ENCODE results near the gene CABP1.
A peak's percentile ranks its signal among the peaks of the same experiment; 100 is the strongest.

Gene CABP1

DNA sequence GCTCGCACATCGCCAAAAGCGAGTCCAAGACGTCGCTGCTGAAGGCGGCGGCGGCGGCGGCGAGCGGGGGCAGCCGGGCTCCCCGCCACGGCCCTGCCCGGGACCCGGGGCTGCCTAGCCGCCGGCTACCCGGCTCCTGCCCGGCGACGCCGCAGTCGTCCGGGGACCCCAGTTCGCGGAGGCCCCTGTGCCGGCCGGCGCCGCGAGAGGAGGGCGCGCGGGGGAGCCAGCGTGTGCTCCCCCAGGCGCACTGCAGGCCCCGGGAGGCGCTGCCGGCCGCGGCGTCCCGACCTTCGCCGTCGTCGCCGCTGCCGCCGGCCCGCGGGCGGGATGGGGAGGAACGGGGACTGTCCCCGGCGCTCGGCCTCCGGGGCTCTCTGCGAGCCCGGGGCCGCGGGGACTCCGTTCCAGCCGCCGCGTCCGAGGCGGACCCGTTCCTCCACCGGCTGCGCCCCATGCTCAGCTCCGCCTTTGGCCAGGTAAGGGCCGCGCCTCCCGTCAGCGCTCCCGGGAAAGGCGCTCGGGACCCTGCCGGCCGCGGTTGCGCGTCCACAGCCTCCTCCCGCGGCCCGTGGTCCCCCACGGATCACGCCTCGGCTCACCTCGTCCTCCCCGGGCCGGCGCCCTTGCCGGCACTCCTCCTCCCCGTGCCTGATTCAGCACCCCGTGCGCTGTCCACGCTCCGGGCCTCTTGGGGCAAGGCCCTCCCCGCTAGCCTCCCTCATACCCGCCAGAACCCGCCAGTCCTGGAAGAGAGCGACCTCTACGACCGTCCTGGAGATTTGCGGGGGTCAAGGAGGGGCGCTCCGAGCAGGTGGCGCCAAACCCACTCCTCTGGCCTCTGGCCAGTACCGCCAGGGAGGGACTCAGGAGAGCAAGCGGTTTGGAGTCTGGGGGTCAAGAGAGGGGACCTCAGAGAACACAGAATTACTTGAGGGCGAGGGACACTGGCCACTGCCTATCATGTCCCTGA lies 721 bp downstream of the CABP1 start:
- DNase-seq, result peak in 3 of 4 experiments; percentile 8 to 33 (median 24)

DNA sequence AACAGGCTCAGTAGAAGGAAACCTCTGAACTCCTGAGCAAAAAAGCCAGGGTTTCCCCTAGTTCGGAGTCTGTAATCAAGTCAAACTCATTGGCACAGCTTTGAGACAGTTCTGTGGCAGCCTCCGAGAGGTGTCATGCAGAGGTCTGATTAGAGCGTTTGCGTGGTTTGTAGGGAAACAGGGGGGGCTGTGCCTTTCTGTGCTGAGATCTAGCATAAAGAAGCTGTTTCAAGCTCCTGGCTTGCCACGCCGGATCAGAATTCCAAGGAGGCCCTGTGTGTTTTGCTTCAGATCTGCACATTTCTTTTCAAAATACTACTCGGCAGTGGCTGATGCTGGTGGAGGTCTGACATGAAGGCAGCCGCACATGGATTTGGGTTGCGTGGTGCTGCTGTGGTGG lies 1.7 kb downstream of the CABP1 start:
- DNase-seq, result no peak

DNA sequence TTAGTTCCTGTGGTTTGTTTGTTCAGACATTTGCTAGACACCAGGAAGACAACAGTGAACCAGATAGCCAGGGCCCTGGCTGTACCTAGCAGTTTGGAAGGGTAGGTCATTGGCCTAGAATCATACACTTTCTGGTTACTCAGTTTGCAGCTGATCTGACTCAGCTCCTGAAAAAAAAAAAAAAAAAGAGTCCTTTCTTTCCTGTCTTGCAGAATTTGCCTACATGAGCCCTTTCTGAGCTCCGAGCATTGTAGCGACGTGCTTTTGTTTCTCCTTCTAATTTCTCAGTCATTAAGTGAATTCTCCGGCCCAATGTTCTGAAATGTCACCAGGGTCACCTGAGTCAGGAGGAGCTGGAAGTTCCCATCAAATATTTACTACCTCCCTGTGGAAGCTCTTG lies 2.4 kb downstream of the CABP1 start:
- no peak for DNase-seq

DNA sequence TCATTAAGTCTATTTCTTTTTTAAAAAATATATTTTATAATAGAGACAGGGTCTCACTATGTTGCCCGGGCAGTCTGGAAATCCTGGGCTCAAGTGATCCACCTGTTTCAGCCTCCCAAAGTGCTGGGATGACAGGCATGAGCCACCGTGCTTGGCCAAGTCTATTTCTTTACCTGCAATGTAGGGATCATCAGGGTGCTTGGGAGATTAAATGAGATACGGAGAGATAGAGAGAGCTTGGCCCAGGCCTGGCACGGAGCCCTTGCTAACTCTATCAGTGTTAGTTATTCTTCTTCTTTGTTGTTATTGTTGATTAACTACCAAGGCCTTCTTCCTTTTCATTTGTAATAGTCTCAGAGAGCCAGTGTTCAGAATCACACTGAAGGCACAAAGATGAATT lies 3.1 kb downstream of the CABP1 start:
- no peak for DNase-seq

DNA sequence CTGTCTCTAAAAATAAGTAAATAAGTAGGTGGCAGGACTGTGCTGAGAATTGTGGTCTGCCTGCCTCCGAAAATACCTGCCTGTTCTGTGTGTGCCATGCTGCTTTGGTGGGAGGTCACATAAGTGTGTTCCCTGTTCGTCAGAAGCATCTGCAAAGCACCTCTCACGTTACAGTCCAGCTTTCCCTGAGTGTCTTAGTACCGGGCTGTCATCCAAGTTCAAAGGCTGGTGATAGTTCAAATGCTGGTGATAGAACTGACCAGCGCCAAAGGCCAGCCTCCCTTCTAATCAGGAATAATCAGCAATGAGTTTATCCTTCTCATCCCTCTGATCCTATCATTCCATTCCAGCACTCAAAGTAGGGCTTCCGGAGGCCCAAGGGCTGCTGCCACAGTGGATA lies 5.6 kb downstream of the CABP1 start:
- DNase-seq, result no peak

DNA sequence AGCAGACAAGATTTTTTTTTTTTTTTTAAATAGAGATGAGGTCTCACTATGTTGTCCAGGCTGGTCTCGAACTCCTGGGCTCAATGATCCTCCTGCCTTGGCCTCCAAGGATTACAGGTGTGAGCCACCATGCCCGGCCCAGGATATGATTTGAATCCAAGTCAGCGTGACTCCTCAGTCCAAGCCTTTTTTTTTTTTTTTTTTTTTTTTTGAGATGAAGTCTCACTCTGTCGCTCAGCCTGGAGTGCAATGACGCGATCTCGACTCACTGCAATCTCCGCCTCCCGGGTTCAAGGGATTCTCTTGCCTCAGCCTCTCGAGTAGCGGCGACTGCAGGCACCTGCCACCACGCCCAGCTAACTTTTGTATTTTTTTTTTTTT lies 6.9 kb downstream of the CABP1 start:
- no peak for DNase-seq

DNA sequence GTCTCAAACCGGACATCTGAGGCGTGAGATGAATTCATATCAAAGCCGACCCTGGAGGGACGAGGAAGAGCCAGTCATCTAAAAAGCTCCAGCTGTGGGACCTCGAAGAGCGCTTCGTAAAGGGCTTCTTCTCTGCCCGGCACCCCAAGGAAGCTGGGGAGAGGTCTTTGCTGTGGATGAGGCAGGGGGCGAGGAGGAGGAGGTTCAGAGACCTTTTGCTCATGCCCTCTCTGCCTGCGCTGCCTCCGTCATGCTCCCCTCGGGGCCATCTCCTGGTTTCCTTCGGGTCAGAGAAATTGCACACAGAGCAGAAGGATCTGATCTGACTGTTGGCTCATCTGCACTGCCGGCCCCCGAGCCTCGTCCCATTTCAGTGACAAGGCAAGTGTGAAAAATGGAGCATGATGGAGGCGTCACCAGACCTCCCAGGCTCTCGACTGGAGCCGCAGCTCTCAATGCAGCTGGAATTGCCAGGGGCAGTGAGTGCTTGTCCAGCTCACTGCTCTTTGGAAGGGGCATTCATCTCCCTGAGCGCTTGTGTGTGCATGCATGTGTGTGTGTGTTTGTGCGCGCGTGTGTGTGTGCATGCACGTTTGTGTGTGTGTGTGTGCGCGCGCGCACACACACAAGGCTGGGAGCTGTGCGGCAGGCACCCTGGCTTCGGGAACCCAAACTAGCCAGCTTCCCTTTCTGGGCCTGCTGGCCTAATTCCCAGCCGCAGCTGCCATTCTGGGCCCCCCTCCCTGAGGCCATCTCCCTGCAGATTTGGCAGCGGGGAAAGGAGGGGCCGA lies 9.2 kb downstream of the CABP1 start:
- DNase-seq, result no peak

DNA sequence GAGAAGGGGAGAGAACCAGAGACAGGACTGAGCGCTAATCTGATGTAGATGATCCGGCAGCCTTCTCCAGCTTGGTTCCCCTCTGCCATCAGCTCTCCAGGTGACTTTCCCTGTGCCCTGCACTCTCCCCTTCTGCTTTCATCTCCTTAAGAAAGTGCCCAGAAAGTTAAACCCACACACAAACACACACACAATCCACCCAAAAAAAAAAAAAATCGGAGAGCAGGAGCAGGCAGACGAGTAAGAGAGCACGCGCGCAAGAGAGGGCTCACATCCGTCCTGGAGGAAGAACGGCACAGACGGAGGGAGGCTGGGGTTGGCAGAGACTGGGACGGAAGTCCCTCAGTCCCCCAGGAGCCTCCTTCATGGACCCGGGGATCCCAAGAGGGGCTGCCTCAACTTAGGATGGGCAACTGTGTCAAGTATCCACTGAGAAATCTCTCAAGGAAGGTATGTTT lies 9.8 kb downstream of the CABP1 start:
- no peak for DNase-seq

DNA sequence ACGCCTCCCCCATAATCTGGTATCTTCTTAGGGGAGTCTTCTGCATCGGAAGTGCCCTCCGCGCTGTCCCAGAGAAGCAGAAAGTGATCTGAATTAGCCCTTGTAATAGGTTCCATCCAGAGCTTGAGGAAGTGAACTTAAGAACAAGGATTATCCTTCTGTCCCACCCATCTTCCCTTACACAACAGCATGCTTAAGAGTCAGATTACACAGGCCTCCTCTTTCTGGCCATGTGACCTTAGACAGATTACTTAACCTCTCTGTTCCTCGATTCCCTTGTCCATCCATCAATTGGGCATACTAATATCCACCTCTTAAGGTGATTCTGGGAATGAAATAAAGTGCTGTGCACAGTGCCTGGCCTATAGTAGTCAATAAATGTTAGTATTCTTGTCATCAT lies 11.4 kb downstream of the CABP1 start:
- DNase-seq, result no peak

DNA sequence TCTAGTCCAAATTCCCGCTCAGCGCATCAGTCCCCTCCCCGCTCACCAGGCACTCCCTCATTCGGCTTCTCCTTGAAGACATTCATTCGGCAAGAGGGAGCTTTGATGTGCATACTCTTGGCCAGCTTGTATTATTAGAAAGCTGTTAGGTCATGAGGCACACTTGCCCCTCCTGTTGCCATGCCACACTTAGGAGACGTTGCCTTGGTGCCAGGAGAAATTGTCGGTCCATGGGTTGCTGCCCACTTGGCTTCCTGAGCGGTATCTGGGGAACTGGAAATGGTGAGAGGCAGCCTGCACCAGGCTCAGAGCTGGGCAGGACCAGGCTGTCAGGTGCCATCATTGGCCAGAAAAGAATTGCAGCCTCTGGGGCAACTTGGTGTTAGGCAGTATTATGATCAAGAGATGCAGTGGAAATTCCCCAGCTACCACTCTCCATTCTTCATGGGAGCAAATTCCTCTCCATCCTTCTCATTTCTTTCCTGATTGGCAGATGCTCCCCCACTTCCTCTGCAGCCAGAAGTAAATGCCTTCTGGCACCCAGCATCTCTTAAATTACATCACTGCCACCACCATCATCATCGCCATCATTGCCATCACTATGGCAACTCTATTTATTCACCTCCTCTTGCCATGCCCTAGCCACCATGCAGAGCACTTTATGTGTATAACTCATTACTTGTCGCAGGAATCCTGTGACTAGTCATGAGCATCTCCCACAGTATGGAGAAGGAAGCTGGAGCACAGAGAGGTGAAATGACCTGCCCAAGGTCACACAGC lies 12.4 kb downstream of the CABP1 start:
- no peak for DNase-seq

DNA sequence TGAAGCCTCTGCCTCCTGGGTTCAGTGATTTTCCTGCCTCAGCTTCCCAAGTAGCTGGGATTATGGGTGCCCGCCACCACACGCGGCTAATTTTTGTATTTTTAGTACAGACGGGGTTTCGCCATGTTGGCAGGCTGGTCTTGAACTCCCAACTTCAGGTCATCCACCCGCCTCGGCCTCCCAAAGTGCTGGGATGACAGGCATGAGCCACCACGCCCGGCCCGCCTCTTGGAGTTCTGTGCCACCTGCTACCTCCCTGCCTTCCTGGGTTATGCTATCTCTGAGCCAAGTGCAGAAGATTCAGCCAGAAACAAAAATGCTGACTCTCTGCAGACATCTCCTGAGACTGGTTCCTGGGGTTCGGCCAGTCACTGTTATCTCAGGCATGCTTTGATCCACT lies 13.2 kb downstream of the CABP1 start:
- DNase-seq, result no peak

DNA sequence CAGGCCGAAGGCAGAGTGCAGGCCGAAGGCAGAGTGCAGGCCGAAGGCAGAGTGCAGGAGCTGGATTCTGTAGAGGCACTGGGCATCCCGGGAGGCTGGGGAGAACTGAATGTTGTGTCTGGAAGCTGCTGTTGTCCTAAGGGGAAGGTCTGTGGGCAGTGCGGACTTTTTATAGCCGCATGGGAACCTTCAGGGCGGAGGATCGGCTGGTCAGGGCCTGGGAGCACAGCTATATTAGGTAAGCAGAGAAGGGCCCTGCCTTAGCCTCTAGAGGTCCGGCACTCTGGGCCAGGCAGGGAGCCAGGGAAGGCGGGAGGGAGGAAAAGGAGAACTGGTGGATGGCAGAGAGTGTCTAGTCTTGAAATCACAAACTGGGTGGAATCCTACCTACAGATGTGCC lies 14.2 kb downstream of the CABP1 start:
- DNase-seq, result no peak

DNA sequence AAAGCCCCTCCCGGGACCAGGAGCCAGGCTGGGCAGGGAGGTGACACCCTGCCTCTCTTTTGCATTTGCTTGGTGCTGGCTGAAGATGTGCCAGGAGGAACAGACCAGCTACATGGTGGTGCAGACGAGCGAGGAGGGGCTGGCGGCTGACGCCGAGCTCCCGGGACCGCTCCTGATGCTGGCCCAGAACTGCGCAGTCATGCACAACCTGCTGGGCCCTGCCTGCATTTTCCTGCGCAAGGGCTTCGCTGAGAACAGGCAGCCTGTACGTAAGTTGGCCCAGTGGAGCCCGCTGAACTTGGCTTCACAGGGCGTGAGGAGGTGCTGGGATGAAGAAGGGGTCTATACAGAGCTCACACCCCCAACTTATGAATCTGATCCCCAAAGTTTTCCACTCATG lies 15.6 kb downstream of the CABP1 start:
- no peak for DNase-seq

DNA sequence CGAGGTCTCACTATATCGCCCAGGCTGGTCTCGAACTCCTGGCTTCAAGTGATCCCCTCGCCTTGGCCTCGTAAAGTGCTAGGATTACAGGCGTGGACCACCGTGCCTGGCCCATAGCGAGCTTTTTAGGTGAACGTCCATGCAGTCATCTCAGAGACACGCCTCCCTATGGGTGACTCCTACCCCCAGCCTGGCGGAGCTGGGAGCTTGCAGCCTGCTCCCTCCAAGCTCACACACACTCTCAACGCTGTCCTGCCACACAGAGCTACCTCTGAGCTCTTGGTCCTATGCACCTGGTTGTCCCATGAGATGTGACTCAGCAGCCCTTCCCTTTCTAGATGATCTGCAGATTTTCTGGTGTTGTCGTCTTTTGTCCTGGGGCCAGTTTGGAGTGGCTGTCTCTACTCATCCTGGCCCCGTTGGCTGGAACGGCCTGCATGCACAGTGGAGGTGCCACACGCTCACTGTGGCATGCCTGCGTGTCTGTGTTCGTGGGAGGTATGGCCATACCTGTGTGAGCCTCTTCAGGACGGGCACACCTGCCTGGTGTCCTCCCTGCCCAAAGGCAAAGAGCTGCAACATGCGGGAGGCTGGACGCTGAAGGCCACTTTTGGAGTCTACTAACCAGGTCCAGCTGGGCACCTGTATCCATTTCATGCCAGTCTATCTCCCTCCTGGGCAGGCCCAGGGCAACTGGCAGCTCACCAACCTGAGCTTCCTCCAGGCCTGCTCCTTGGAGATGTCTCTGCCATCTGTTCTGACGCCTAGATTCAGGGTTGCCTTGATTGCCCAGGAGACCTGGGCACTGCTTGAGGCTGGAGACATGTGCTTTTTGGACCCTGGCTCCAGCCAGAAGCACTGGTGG lies 18.1 kb downstream of the CABP1 start:
- no peak for DNase-seq

DNA sequence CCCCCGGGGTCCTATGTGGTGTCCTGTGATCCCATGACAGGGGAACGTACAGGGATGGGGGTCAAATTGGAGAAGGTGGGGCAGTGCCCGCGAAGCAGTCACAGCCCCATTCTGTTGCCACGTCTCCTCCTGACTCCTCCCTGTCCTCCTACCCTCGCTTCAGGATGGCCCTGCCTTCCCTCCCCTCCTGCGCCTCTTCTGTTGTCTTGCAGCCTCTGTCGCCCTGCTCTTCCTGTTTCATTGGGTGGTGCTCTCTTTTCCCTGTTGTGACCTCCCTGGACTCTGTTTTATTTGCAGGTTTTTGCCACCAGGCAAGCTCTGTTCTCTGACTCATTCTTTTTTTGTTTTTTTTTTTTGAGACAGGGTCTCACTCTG lies 18.7 kb downstream of the CABP1 start:
- DNase-seq, result no peak

DNA sequence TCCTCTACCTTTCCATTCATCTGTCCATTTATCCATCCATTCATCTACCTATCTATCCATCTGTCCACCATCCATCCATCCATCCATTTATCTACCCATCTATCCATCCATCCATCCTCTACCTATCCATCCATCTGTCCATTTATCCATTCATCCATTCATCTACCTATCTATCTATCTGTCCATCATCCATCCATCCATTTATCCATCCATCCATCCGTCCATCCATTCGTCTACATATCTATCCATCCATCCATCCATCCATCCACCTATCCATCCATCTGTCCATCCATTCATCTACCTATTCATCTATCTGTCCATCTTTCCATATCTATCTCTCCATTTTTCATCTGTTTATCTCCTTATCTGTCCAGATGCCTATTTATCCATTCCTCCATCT lies 21.0 kb downstream of the CABP1 start:
- no peak for DNase-seq

DNA sequence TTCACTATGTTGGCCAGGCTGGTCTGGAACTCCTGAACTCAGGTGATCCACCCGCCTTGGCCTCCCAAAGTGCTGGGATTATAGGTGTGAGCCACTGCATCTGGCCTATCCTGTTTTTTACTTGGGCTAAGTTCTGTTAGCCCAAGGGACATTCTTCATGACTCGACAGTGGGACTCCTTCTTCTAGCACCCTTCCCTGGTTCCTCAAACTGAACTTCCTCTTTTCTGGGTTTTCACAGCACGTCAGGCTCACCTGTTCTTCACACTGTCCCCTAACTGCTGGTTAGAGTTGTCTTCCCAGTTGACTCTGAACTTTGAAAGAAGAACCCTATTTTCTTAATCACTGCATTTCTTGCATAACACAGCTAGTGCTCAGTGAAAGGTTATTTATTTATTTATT lies 22.5 kb downstream of the CABP1 start:
- DNase-seq, result no peak

DNA sequence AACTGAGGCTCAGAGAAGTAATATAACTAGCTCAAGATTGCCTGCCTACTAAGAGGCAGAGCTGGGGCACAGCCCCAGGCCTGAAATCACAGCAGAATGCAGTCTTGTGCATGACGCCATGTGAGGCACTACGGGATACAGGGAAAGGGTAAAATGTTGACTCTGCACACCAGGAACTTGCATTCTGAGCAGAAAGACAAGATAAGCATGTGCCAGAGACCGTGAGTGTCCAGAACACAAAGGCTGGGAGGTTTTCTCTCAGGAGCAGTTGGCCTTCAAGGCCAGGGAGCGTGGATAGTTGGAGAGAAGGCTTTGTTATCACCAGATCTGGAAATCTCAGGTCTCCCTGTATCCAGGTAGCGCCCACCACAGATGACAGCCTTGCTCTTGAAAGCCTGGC lies 23.3 kb downstream of the CABP1 start:
- no peak for DNase-seq

DNA sequence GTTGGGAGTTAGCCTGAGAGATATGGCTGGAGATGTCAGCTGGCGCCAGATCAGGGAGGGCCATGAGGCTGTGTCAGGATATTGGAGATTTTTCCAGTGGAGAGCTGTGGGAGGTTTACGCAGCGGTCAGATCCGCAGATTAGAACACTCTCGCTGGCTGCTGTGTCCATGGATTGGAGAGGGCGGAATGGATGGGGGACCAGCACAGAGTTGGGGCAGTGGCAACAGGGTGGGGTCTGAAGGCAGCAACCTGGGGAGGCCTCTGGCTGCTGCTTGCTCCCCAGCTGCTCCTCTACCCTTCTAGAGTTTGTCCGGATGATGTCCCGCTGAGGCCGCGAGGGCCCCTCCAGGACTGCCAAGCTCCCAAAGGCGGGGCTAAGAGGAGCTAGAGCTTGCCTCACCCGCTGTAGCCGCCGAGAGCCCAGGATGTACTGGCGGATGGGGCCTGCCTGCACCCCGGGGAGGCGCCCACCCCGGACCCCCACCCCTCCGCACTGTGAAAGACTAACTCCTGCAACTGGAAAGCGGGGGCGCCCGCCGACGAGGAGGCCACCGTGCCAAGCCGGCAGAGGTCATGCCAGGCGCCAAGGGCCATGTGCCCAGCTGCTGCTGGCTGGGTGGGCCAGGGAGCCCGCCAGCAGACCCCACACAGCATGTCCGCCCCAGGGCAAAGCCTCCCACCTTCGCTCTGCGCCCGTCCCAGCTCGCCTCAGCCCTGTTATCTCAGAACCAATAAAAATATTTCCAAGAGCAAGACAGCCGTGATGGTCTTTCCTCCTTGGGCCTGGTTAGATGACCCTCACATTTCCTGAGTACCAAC lies 26.4 kb downstream of the CABP1 start:
- no peak for DNase-seq

DNA sequence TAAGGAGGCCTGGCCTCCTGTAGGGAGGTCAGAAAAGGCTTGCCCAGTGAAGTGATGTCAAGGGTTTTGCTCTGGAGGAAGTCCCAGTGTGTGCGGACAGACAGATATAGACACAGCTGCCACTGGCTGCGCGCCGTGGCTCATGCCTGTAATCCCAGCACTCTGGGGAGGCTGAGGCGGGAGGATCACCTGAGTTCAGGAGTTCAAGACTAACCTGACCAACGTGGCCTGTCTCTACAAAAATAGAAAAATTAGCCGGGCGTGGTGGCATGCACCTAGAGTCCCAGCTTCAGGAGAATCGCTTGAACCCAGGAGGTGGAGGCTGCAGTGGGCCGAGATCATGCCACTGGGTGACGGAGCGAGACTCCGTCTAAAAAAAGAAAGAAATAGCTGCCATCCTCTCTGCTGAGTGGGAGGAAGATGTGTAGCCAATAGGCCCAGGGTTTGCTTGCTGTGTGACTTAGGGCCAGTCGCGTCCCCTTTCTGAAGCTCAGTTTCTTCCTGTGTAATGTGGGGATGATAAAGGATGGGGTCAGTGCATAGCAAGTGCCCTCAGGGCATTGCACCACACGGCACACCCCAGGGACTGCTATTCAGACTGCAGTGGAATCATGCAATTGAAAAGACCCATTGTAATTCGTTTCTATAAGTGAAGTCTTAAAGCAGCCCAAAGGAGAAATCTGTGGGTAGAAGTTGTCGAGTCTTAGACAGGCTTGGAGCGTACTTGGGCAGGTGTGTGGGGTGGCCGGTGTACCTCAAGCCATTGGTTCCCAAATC lies 27.9 kb downstream of the CABP1 start:
- no peak for DNase-seq
